BLaER1 treated with 17β-estradiol and CSF1 and Interleukin-3, amounts not matched to agents 10 nM and 100 nM (cell line): ENCODE results near the gene TOP3B.

Experiments
- H3K27ac ChIP-seq, 11 experiments: shearing (Covaris generic); formaldehyde crosslinking; 2 replicates each; pipeline ENCODE4 v1.8.1; 2022
- H3K27me3 ChIP-seq, 11 experiments: shearing (Covaris generic); formaldehyde crosslinking; 2 replicates each; pipeline ENCODE4 v1.8.1; 2022
- H3K36me3 ChIP-seq, 11 experiments: shearing (Covaris generic); formaldehyde crosslinking; 2 replicates each; pipeline ENCODE4 v1.8.1; 2022
- H3K4me1 ChIP-seq, 10 experiments: shearing (Covaris generic); formaldehyde crosslinking; 2 replicates each; pipeline ENCODE4 v1.8.1; 2022
- H3K4me2 ChIP-seq, 11 experiments: shearing (Covaris generic); formaldehyde crosslinking; 2 replicates each; pipeline ENCODE4 v1.8.1; 2022
- H3K4me3 ChIP-seq, 10 experiments: shearing (Covaris generic); formaldehyde crosslinking; 2 replicates each; pipeline ENCODE4 v1.8.1; 2022
- H3K9ac ChIP-seq, 11 experiments: shearing (Covaris generic); formaldehyde crosslinking; 2 replicates each; pipeline ENCODE4 v1.8.1; 2022
- H3K9me3 ChIP-seq, 11 experiments: shearing (Covaris generic); formaldehyde crosslinking; replicated peaks in 1 of 11; 2 replicates each; pipeline ENCODE4 v1.8.1; 2022
- H4K20me1 ChIP-seq, 11 experiments: shearing (Covaris generic); formaldehyde crosslinking; 2 replicates each; pipeline ENCODE4 v1.8.1; 2022
- Cebpa-rat ChIP-seq, 11 experiments: shearing (Covaris generic); IDR thresholded peaks; 2 replicates each; pipeline ENCODE4 v1.8.1; 2022

The TOP3B gene

GRCh38 chr22:22005945-22006595 lies 23.5 kb upstream of the TOP3B start:
- Histone ChIP-seq H3K27me3 (no peaks in the 10 kb centered on the region), H3K27ac (no peak overlapping the region), H3K9me3 (no peaks in the 10 kb centered on the region), H3K4me2 (no peak overlapping the region), H3K9ac (no peak overlapping the region), H3K4me3 (no peak overlapping the region), H3K36me3 (no peaks in the 10 kb centered on the region), H3K4me1 (peaks cover 0 to 11% (median 5%) of the 10 kb centered on the region in 10 experiments; a peak in 9 of 20 replicates), H4K20me1 (no peaks in the 10 kb centered on the region)
- TF ChIP-seq Cebpa-rat (IDR thresholded peaks at IDR 0.05): no peak

DNA sequence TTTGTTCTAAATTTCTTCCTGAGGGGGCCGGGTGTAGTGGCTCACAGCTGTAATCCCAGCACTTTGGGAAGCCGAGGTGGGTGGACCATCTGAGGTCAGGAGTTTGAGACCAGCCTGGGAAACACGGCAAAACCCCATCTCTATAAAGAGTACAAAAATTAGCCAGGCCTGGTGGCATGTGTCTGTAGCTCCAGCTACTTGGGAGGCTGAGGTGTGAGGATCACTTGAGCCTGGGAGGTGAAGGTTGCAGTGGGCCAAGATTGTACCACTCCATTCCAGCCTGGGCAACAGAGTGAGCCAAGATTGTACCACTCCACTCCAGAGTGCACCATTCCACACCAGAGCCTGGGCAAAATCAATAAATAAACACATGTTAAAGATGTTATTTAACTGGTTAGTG lies 20.6 kb upstream of the TOP3B start:
- H4K20me1 ChIP-seq: no peaks in the 10 kb centered on the region
- TF ChIP-seq Cebpa-rat (IDR thresholded peaks at IDR 0.05): no peak
- no peaks in the 10 kb centered on the region for H3K27me3 ChIP-seq
- no peak overlapping the region for H3K4me3 ChIP-seq
- no peak overlapping the region for H3K27ac ChIP-seq
- H3K9ac ChIP-seq: no peak overlapping the region
- H3K4me1 ChIP-seq: no peaks in the 10 kb centered on the region
- H3K9me3 ChIP-seq: no peaks in the 10 kb centered on the region
- H3K36me3 ChIP-seq: no peaks in the 10 kb centered on the region
- H3K4me2 ChIP-seq: no peak overlapping the region

- H3K9me3 ChIP-seq: no peaks in the 10 kb centered on the region
- H3K36me3 ChIP-seq: no peaks in the 10 kb centered on the region
- no peaks in the 10 kb centered on the region for H3K4me1 ChIP-seq
- H3K27me3 ChIP-seq: no peaks in the 10 kb centered on the region
- no peak overlapping the region for H3K27ac ChIP-seq
- no peak for TF ChIP-seq Cebpa-rat (IDR thresholded peaks at IDR 0.05)
- no peak overlapping the region for H3K4me2 ChIP-seq
- H4K20me1 ChIP-seq: no peaks in the 10 kb centered on the region
- H3K9ac ChIP-seq: no peak overlapping the region
- H3K4me3 ChIP-seq: no peak overlapping the region
Measured at GRCh38 chr22:22002526-22003055, 20.0 kb upstream of the TOP3B start.

DNA sequence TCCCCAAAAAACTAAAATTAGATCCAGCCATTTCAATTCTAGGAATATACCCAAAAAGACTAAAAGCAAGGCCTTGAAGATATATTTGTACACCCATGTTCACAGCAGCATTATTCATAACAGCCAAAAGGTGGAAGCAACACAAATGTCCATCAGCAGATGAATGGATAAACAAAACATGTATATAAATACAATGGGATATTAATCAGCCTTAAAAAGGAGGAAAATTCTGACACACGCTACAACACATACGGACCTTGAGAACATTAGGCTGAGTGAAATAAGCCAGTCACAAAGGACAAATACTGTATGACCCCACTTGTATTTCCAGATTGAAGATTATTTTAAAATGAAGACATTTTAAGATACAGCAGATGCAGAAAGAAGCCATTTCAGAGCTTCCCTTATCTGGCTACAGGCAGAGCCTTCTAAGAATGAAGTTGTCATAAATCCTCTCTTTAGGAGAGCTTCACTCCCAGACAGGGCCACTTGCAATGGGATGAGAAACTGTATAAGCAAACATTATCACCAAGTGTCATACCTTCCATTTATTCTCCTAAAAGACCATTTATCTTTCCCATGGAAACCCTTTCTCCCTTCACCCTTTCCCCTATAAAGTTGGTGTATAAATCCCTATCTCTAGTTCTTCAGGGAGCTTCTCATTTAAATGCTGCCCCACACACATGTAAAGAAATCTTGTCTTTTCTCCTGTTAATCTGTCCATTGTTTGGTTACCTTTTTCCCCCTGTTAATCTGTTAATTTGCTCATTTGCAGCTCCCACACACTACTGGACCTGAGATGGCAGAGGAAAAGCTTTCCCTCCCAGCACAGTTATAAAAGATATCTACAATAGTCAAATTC lies 19.3 kb upstream of the TOP3B start:
- H3K4me1 ChIP-seq: no peaks in the 10 kb centered on the region
- H3K4me3 ChIP-seq: no peak overlapping the region
- H3K36me3 ChIP-seq: no peaks in the 10 kb centered on the region
- no peak for TF ChIP-seq Cebpa-rat (IDR thresholded peaks at IDR 0.05)
- no peaks in the 10 kb centered on the region for H4K20me1 ChIP-seq
- H3K9me3 ChIP-seq: no peaks in the 10 kb centered on the region
- H3K27ac ChIP-seq: no peak overlapping the region
- no peak overlapping the region for H3K9ac ChIP-seq
- H3K27me3 ChIP-seq: no peaks in the 10 kb centered on the region
- H3K4me2 ChIP-seq: no peak overlapping the region

GRCh38 chr22:21998595-21999247 lies 16.1 kb upstream of the TOP3B start:
- no peak for TF ChIP-seq Cebpa-rat (IDR thresholded peaks at IDR 0.05)
- Histone ChIP-seq H4K20me1 (no peaks in the 10 kb centered on the region), H3K4me3 (no peak overlapping the region), H3K27me3 (no peaks in the 10 kb centered on the region), H3K4me2 (no peak overlapping the region), H3K27ac (no peak overlapping the region), H3K9me3 (no peaks in the 10 kb centered on the region), H3K4me1 (no peaks in the 10 kb centered on the region), H3K36me3 (no peaks in the 10 kb centered on the region), H3K9ac (no peak overlapping the region)

- Histone ChIP-seq H3K27me3 (no peaks in the 10 kb centered on the region), H3K36me3 (no peaks in the 10 kb centered on the region), H3K27ac (no peak overlapping the region), H3K9ac (no peak overlapping the region), H4K20me1 (no peaks in the 10 kb centered on the region), H3K4me2 (no peak overlapping the region), H3K4me3 (no peak overlapping the region), H3K4me1 (no peaks in the 10 kb centered on the region), H3K9me3 (no peaks in the 10 kb centered on the region)
- TF ChIP-seq Cebpa-rat (IDR thresholded peaks at IDR 0.05): no peak
Measured at GRCh38 chr22:21996175-21996720, 13.7 kb upstream of the TOP3B start.

DNA sequence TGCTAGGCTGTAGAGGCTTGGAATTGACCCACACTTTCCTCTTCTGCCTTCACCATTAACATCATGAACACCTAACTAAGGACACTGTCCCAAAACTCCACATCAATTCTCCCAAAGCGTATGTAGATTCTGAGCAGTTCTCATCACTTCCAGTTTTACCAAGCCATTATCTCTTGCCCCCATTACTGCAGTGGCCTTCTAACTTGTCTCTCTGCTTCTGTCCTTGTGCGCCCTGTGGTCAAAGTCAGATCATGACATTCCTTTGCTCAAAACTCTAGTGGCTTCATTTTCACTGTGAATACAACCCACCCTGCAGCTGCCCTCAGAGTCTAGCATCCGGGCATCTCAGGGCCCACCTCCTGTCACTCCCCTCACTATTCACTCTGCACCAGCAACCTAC lies 13.1 kb upstream of the TOP3B start:
- Histone ChIP-seq H3K27me3 (no peaks in the 10 kb centered on the region), H3K36me3 (no peaks in the 10 kb centered on the region), H4K20me1 (no peaks in the 10 kb centered on the region), H3K9ac (no peak overlapping the region), H3K9me3 (no peaks in the 10 kb centered on the region), H3K4me2 (no peak overlapping the region), H3K27ac (no peak overlapping the region), H3K4me1 (no peaks in the 10 kb centered on the region), H3K4me3 (no peak overlapping the region)
- TF ChIP-seq Cebpa-rat (IDR thresholded peaks at IDR 0.05): no peak

DNA sequence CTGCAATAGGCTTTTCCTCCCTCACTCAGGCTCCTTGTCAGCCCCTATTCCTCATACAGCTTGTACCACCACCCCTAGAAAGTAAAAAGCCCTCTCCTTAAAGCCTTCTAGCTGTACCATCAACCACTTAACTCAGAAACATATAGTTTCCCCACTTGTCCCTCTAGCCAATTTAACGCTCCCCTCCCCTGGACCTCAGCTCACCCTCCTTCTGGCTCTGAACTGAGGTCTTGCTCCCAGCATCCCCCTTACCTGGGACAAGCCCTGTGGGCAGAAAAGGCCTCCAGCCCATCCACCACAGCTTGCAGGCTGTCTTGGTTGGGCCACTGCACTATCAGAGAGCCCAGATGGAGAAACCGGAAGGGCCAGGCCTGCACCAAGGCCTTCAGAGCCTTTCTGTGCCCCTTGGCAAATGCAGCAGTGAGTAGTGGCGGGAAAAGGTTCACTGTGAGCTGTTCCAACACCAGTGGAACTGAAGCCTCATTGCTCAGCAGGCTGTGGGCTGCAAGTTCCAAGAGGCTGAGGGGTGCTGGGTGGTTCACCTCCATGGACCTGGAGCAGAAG lies 12.4 kb upstream of the TOP3B start:
- H3K27ac ChIP-seq: no peak overlapping the region
- no peak overlapping the region for H3K4me3 ChIP-seq
- no peaks in the 10 kb centered on the region for H3K9me3 ChIP-seq
- no peaks in the 10 kb centered on the region for H3K27me3 ChIP-seq
- no peaks in the 10 kb centered on the region for H3K4me1 ChIP-seq
- H3K4me2 ChIP-seq: no peak overlapping the region
- TF ChIP-seq Cebpa-rat (IDR thresholded peaks at IDR 0.05): no peak
- H3K36me3 ChIP-seq: no peaks in the 10 kb centered on the region
- no peaks in the 10 kb centered on the region for H4K20me1 ChIP-seq
- no peak overlapping the region for H3K9ac ChIP-seq

- no peaks in the 10 kb centered on the region for H3K4me1 ChIP-seq
- H3K36me3 ChIP-seq: no peaks in the 10 kb centered on the region
- H3K27me3 ChIP-seq: no peaks in the 10 kb centered on the region
- H3K9me3 ChIP-seq: no peaks in the 10 kb centered on the region
- no peak overlapping the region for H3K9ac ChIP-seq
- no peak overlapping the region for H3K4me2 ChIP-seq
- TF ChIP-seq Cebpa-rat (IDR thresholded peaks at IDR 0.05): no peak
- H3K4me3 ChIP-seq: no peak overlapping the region
- no peak overlapping the region for H3K27ac ChIP-seq
- H4K20me1 ChIP-seq: no peaks in the 10 kb centered on the region
Measured at GRCh38 chr22:21992593-21993237, 10.1 kb upstream of the TOP3B start.
